ENCODE data around the gene PTGS2. TPM values are rescaled to one million over a fixed set of nuclear protein-coding genes. Genes with fewer than 3 reads are reported as not detected.

The PTGS2 gene
- total RNA-seq, 1 donor from 2014 or later = 2.8 TPM

GRCh38 chr1:186710696-186711095, 30.5 kb upstream of the PTGS2 start:
- H3K9me3 Mint-ChIP-seq (ENCODE audit: low read depth) = no peaks in the 10 kb centered on the region
- no peak overlapping the region for H3K4me3 Mint-ChIP-seq (ENCODE audit: unreplicated experiment)
- DNase-seq (ENCODE audit: low spot score) = no peak
- no peaks in the 10 kb centered on the region for H3K4me1 Mint-ChIP-seq (ENCODE audit: low read depth)
- H3K36me3 Mint-ChIP-seq (ENCODE audit: low read depth) = no peaks in the 10 kb centered on the region
- no peak overlapping the region for H3K27ac Mint-ChIP-seq (ENCODE audit: unreplicated experiment)
- peaks cover 2% of the 10 kb centered on the region for H3K27me3 Mint-ChIP-seq (ENCODE audit: low read depth)
- TF ChIP-seq, protein P1, sequence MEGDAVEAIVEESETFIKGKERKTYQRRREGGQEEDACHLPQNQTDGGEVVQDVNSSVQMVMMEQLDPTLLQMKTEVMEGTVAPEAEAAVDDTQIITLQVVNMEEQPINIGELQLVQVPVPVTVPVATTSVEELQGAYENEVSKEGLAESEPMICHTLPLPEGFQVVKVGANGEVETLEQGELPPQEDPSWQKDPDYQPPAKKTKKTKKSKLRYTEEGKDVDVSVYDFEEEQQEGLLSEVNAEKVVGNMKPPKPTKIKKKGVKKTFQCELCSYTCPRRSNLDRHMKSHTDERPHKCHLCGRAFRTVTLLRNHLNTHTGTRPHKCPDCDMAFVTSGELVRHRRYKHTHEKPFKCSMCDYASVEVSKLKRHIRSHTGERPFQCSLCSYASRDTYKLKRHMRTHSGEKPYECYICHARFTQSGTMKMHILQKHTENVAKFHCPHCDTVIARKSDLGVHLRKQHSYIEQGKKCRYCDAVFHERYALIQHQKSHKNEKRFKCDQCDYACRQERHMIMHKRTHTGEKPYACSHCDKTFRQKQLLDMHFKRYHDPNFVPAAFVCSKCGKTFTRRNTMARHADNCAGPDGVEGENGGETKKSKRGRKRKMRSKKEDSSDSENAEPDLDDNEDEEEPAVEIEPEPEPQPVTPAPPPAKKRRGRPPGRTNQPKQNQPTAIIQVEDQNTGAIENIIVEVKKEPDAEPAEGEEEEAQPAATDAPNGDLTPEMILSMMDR (IDR thresholded peaks at IDR 0.05) = no peak

DNA sequence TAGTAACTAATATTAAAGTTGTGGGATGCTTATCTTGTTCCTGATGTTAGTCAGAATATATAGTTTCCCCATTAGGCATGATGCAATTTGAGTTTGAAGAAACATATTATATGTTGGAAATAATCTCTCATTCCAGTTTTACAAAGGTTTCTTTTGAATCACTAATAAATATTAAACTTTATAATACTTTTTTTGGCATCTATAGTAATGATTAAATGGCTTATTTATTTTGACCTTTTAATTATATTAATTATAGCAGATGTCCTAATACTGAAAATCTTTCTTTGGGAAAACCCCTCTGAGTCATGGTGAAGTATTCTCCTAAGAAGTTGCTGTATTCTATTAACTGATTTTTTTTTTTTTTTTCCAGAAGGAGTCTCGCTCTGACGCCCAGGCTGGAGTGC, 28.5 kb upstream of the PTGS2 start:
- no peaks in the 10 kb centered on the region for H3K36me3 Mint-ChIP-seq (ENCODE audit: low read depth)

GRCh38 chr1:186703209-186703766, 23.1 kb upstream of the PTGS2 start:
- H3K27me3 Mint-ChIP-seq (ENCODE audit: low read depth) = peaks cover 4% of the 10 kb centered on the region
- H3K4me3 Mint-ChIP-seq (ENCODE audit: unreplicated experiment) = no peak overlapping the region
- no peak for DNase-seq (ENCODE audit: low spot score)
- no peaks in the 10 kb centered on the region for H3K36me3 Mint-ChIP-seq (ENCODE audit: low read depth)
- TF ChIP-seq, protein P1 (IDR thresholded peaks at IDR 0.05) = no peak
- no peaks in the 10 kb centered on the region for H3K4me1 Mint-ChIP-seq (ENCODE audit: low read depth)
- no peak overlapping the region for H3K27ac Mint-ChIP-seq (ENCODE audit: unreplicated experiment)
- no peaks in the 10 kb centered on the region for H3K9me3 Mint-ChIP-seq (ENCODE audit: low read depth)

More for the DNA sequence above, 28.5 kb upstream of the PTGS2 start:
- no peak for DNase-seq (ENCODE audit: low spot score)
- TF ChIP-seq, protein P1 (IDR thresholded peaks at IDR 0.05) = no peak
- Mint-ChIP-seq H3K27me3 (ENCODE audit: low read depth) (peaks cover 2% of the 10 kb centered on the region), H3K4me3 (ENCODE audit: unreplicated experiment) (no peak overlapping the region), H3K27ac (ENCODE audit: unreplicated experiment) (no peak overlapping the region), H3K9me3 (ENCODE audit: low read depth) (no peaks in the 10 kb centered on the region), H3K4me1 (ENCODE audit: low read depth) (no peaks in the 10 kb centered on the region)

- TF ChIP-seq, protein P1 (IDR thresholded peaks at IDR 0.05) = no peak
- Mint-ChIP-seq H3K36me3 (ENCODE audit: low read depth) (no peaks in the 10 kb centered on the region), H3K4me3 (ENCODE audit: unreplicated experiment) (no peak overlapping the region), H3K27me3 (ENCODE audit: low read depth) (peaks cover 2% of the 10 kb centered on the region), H3K4me1 (ENCODE audit: low read depth) (no peaks in the 10 kb centered on the region), H3K9me3 (ENCODE audit: low read depth) (no peaks in the 10 kb centered on the region), H3K27ac (ENCODE audit: unreplicated experiment) (no peak overlapping the region)
- DNase-seq (ENCODE audit: low spot score) = no peak
Observed at GRCh38 chr1:186700722-186701121, 20.5 kb upstream of the PTGS2 start.

DNA sequence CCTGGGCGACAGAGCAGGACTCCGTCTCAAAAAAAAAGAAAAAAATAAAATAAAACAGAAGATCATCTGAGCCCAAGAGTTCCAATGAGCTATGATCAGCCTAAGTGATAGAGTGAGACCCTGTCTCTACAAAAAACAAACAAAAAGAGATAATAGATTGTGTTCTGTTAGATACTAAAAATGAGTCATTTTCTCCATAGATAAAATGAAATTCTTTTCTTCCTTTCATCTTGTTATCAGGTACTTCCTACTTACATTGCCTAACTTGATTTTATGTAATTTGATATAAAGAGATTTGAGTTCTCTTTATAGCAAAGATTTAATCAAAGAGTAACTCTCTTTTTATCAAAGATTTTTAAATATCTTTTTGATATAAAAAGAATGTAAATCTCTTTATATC, 19.3 kb upstream of the PTGS2 start:
- H3K4me1 Mint-ChIP-seq (ENCODE audit: low read depth) = no peaks in the 10 kb centered on the region
- no peaks in the 10 kb centered on the region for H3K36me3 Mint-ChIP-seq (ENCODE audit: low read depth)
- H3K27me3 Mint-ChIP-seq (ENCODE audit: low read depth) = peaks cover 2% of the 10 kb centered on the region

More for the DNA sequence above, 19.3 kb upstream of the PTGS2 start:
- no peak for DNase-seq (ENCODE audit: low spot score)
- H3K4me3 Mint-ChIP-seq (ENCODE audit: unreplicated experiment) = no peak overlapping the region
- no peak overlapping the region for H3K27ac Mint-ChIP-seq (ENCODE audit: unreplicated experiment)
- TF ChIP-seq, protein P1 (IDR thresholded peaks at IDR 0.05) = no peak
- H3K9me3 Mint-ChIP-seq (ENCODE audit: low read depth) = no peaks in the 10 kb centered on the region
